Esophagus muscularis mucosa (tissue), 3 donors: Measurements from ENCODE around the gene NDUFS8.

Source experiments
- POLR2A ChIP-seq: fragments of 450-650 bp; IDR thresholded peaks from one replicate; pipeline ENCODE4 v1.6.1; 2017; ENCODE audit warnings: antibody characterized with exemption, moderate library complexity, mild to moderate bottlenecking, low read depth
- POLR2AphosphoS5 ChIP-seq, 2 donors: sonication (generic); formaldehyde crosslinking; IDR thresholded peaks; one replicate each; pipeline ENCODE4 v1.6.1; 2017; ENCODE audit warnings: antibody characterized with exemption in 2 of 2
- TF ChIP-seq, protein P1 (sequence below), 3 experiments: fragments of 200-600 bp in 2 of 3; fragments of 450-650 bp in 1 of 3; sonication (generic) in 2 of 3; IDR thresholded peaks; one replicate each; pipeline ENCODE4 v1.5.1; 2017 to 2019; ENCODE audit warnings: antibody characterized with exemption in 3 of 3, mild to moderate bottlenecking in 2 of 3, moderate library complexity in 1 of 3

DNA sequence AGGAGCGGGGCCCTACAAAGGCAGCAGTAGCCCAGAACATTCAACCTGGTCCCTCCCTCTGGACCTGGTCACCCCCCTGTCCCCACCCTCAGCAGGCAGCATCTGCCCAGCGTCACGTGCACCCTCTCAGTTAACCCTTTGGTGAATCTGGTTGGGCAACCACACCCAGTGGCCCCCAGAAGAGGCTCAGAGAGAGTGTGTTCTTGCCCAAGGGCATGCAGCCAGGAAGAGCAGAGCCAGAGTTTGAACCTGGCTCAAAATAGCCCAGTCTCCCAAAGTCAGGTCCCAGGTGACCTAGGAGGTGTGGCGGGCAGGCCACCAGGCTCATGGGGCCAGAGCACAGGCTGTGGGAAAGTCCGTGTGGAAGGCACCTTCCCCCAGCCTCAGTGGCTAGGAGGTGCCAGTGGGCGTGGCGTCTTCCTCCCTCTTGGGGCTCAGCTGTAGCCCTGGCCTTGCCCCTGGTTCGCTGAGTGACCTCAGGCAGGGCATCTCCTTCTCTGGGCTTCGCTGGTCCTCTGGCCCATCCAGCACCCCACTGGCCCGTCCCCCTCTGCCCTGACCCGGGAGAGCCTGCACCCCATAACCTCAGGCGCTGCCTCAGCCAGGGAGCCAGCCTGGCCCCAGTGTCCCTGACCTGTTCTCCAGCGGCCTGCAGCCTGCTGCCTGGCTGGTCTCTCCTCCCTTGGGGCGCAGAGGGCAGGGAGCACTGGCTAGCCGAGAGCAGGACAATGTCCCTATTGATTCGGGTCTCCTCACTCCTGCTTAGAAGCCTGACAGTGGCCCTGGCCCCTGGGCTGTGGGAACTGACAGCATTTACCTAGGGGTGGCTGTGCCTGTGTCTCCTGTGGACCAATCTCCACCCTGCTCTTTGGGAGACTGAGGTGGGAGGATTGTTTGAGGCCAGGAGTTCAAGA is 13.3 kb upstream of the NDUFS8 start:
- TF ChIP-seq POLR2A (no peak), POLR2AphosphoS5 (IDR thresholded peaks at IDR 0.05) (no peak)
- TF ChIP-seq, protein P1, sequence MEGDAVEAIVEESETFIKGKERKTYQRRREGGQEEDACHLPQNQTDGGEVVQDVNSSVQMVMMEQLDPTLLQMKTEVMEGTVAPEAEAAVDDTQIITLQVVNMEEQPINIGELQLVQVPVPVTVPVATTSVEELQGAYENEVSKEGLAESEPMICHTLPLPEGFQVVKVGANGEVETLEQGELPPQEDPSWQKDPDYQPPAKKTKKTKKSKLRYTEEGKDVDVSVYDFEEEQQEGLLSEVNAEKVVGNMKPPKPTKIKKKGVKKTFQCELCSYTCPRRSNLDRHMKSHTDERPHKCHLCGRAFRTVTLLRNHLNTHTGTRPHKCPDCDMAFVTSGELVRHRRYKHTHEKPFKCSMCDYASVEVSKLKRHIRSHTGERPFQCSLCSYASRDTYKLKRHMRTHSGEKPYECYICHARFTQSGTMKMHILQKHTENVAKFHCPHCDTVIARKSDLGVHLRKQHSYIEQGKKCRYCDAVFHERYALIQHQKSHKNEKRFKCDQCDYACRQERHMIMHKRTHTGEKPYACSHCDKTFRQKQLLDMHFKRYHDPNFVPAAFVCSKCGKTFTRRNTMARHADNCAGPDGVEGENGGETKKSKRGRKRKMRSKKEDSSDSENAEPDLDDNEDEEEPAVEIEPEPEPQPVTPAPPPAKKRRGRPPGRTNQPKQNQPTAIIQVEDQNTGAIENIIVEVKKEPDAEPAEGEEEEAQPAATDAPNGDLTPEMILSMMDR (IDR thresholded peaks at IDR 0.05) = no peak
